Measurements from ENCODE around the gene ESR1. TPM values are rescaled to one million over a fixed set of nuclear protein-coding genes. Genes with fewer than 3 reads are reported as not detected.

The ESR1 gene
- total and polyA plus RNA-seq, 4 donors: 0.05 to 16.1 (median 6.3) TPM

- H3K9me3 ChIP-seq (ENCODE audit: control insufficient read depth in 4 of 4, low read length in 3 of 4): no peaks in the 10 kb centered on the region
- no peak overlapping the region for H3K9ac ChIP-seq (ENCODE audit: low read depth in 1 of 2, low read length in 2 of 2)
- H3K27ac ChIP-seq (ENCODE audit: low read depth in 1 of 2, low read length in 2 of 2): no peak overlapping the region
- TF ChIP-seq CTCF (IDR thresholded peaks at IDR 0.05; ENCODE audit: low read depth, low read length, missing input control) (no peak), ZBTB33 (IDR thresholded peaks at IDR 0.05) (no peak), HNF4A (conservative IDR thresholded peaks at IDR 0.05) (no peak), SP1 (IDR thresholded peaks at IDR 0.05) (no peak), JUND (IDR thresholded peaks at IDR 0.05) (no peak), RAD21 (IDR thresholded peaks at IDR 0.05) (no peak), HNF4G (IDR thresholded peaks at IDR 0.05) (no peak), ATF3 (IDR thresholded peaks at IDR 0.05) (no peak), FOXA2 (IDR thresholded peaks at IDR 0.05) (no peak), YY1 (IDR thresholded peaks at IDR 0.05) (no peak), NR2F2 (IDR thresholded peaks at IDR 0.05) (no peak), RXRA (IDR thresholded peaks at IDR 0.05) (no peak), FOXA1 (IDR thresholded peaks at IDR 0.05) (no peak), GABPA (IDR thresholded peaks at IDR 0.05 in 1 of 2, conservative IDR thresholded peaks at IDR 0.05 in 1 of 2) (no peak), TAF1 (conservative IDR thresholded peaks at IDR 0.05) (no peak), REST (IDR thresholded peaks at IDR 0.05) (no peak), MAX (IDR thresholded peaks at IDR 0.05) (no peak)
- no peak overlapping the region for H3K4me3 ChIP-seq (ENCODE audit: low read depth in 1 of 3, low read length in 3 of 3)
- no peaks in the 10 kb centered on the region for H3K27me3 ChIP-seq (ENCODE audit: control insufficient read depth in 4 of 4, insufficient read depth in 4 of 4, low read length in 3 of 4)
- DNase-seq (ENCODE audit: low spot score): no peak
- H3K36me3 ChIP-seq (ENCODE audit: control insufficient read depth in 4 of 4, insufficient read depth in 3 of 4, low read depth in 1 of 4, low read length in 3 of 4): no peaks in the 10 kb centered on the region
- WGBS: 96% methylated on average over 3 of the region's 3 CpGs
- H3K4me1 ChIP-seq (ENCODE audit: control insufficient read depth in 4 of 4, insufficient read depth in 4 of 4, low read length in 3 of 4): no peaks in the 10 kb centered on the region
Measured at GRCh38 chr6:151773382-151773781, 34.1 kb upstream of the ESR1 start.

GRCh38 chr6:151782560-151782959, 24.9 kb upstream of the ESR1 start:
- no peaks in the 10 kb centered on the region for H3K36me3 ChIP-seq (ENCODE audit: control insufficient read depth in 4 of 4, insufficient read depth in 3 of 4, low read depth in 1 of 4, low read length in 3 of 4)
- 86% methylated on average over 2 of the region's 2 CpGs for WGBS
- no peak overlapping the region for H3K27ac ChIP-seq (ENCODE audit: low read depth in 1 of 2, low read length in 2 of 2)
- H3K9ac ChIP-seq (ENCODE audit: low read depth in 1 of 2, low read length in 2 of 2): no peak overlapping the region
- H3K4me1 ChIP-seq (ENCODE audit: control insufficient read depth in 4 of 4, insufficient read depth in 4 of 4, low read length in 3 of 4): no peaks in the 10 kb centered on the region
- no peaks in the 10 kb centered on the region for H3K9me3 ChIP-seq (ENCODE audit: control insufficient read depth in 4 of 4, low read length in 3 of 4)
- H3K27me3 ChIP-seq (ENCODE audit: control insufficient read depth in 4 of 4, insufficient read depth in 4 of 4, low read length in 3 of 4): no peaks in the 10 kb centered on the region
- DNase-seq (ENCODE audit: low spot score): no peak
- H3K4me3 ChIP-seq (ENCODE audit: low read depth in 1 of 3, low read length in 3 of 3): no peak overlapping the region
- TF ChIP-seq TAF1 (conservative IDR thresholded peaks at IDR 0.05) (no peak), HNF4G (IDR thresholded peaks at IDR 0.05) (no peak), JUND (IDR thresholded peaks at IDR 0.05) (no peak), ZBTB33 (IDR thresholded peaks at IDR 0.05) (no peak), EGR1 (IDR thresholded peaks at IDR 0.05; ENCODE audit: low read depth in 2 of 2) (no peak), MAX (IDR thresholded peaks at IDR 0.05) (no peak), RAD21 (IDR thresholded peaks at IDR 0.05) (no peak), NR2F2 (IDR thresholded peaks at IDR 0.05) (no peak), GABPA (IDR thresholded peaks at IDR 0.05 in 1 of 2, conservative IDR thresholded peaks at IDR 0.05 in 1 of 2) (no peak), FOXA1 (IDR thresholded peaks at IDR 0.05) (no peak), YY1 (IDR thresholded peaks at IDR 0.05) (no peak), REST (IDR thresholded peaks at IDR 0.05) (no peak)
